Activated CD8-positive, alpha-beta T cell treated with anti-CD3 and anti-CD28 coated beads for 36 hours (primary cell): Measurements from ENCODE around the gene GLRX3. TPM values are rescaled to one million over a fixed set of nuclear protein-coding genes. Genes with fewer than 3 reads are reported as not detected.

Experiments
- ATAC-seq: fragments of 200-7000 bp; cut with Tn5 transposase; one replicate; pipeline ENCODE4 v1.10.0; 2021; ENCODE audit warnings: mild to moderate bottlenecking, moderate library complexity
- CTCF ChIA-PET: fragments of 350-600 bp; sonication (Branson Sonifier 250); formaldehyde crosslinking; loops from one replicate; lab custom pipeline; 2021; ENCODE audit warnings: antibody characterized with exemption; lab: Charles Lee
- POLR2A ChIA-PET: fragments of 350-600 bp; sonication (Branson Sonifier 250); formaldehyde crosslinking; loops from one replicate; lab custom pipeline; 2021; ENCODE audit warnings: antibody characterized with exemption; lab: Charles Lee
- DNase-seq: peaks from one replicate; pipeline ENCODE4 v3.0.0-alpha.2; 2020
- H3K27ac Mint-ChIP-seq: one replicate; pipeline ENCODE4 v1.8.0; 2021; ENCODE audit warnings: mild to moderate bottlenecking, mixed read lengths
- H3K27me3 Mint-ChIP-seq: one replicate; pipeline ENCODE4 v1.8.0; 2021; ENCODE audit warnings: mixed read lengths
- H3K36me3 Mint-ChIP-seq: one replicate; pipeline ENCODE4 v1.8.0; 2021; ENCODE audit warnings: low read depth, mixed read lengths
- H3K4me1 Mint-ChIP-seq: one replicate; pipeline ENCODE4 v1.8.0; 2021; ENCODE audit warnings: low read depth, mixed read lengths
- H3K4me3 Mint-ChIP-seq: one replicate; pipeline ENCODE4 v1.8.0; 2021; ENCODE audit warnings: mild to moderate bottlenecking, moderate library complexity, mixed read lengths
- H3K9me3 Mint-ChIP-seq: one replicate; pipeline ENCODE4 v1.8.0; 2021; ENCODE audit warnings: mixed read lengths
- intact Hi-C: fragments of 100-400 bp; cut with micrococcal nuclease; formaldehyde crosslinking; loops from one replicate; pipeline ENCODE4 v1.10.0; 2022
- total RNA-seq, 2 experiments: library from RNA; stranded (reverse); gene quantifications; one replicate each; pipeline ENCODE4 v1.2.3, GENCODE V29; 2021
- TF ChIP-seq, protein P1 (sequence below): fragments of 200-600 bp; IDR thresholded peaks from one replicate; pipeline ENCODE4 v1.8.0; 2022; ENCODE audit warnings: antibody characterized with exemption, mild to moderate bottlenecking

The GLRX3 gene
- total RNA-seq, 2 experiments from 2014 or later, result 109 to 121 TPM

- no peaks in the 10 kb centered on the region for H3K9me3 Mint-ChIP-seq
- H3K27ac Mint-ChIP-seq, result no peak overlapping the region
- no peaks in the 10 kb centered on the region for H3K36me3 Mint-ChIP-seq
- ChIA-PET CTCF (no interaction called here), POLR2A (no interaction called here)
- TF ChIP-seq, protein P1, sequence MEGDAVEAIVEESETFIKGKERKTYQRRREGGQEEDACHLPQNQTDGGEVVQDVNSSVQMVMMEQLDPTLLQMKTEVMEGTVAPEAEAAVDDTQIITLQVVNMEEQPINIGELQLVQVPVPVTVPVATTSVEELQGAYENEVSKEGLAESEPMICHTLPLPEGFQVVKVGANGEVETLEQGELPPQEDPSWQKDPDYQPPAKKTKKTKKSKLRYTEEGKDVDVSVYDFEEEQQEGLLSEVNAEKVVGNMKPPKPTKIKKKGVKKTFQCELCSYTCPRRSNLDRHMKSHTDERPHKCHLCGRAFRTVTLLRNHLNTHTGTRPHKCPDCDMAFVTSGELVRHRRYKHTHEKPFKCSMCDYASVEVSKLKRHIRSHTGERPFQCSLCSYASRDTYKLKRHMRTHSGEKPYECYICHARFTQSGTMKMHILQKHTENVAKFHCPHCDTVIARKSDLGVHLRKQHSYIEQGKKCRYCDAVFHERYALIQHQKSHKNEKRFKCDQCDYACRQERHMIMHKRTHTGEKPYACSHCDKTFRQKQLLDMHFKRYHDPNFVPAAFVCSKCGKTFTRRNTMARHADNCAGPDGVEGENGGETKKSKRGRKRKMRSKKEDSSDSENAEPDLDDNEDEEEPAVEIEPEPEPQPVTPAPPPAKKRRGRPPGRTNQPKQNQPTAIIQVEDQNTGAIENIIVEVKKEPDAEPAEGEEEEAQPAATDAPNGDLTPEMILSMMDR, result no peak
- ATAC-seq (no peak), DNase-seq (no peak)
- no peak overlapping the region for H3K4me3 Mint-ChIP-seq
- intact Hi-C loops, result no loop called here
- H3K4me1 Mint-ChIP-seq, result no peaks in the 10 kb centered on the region
- H3K27me3 Mint-ChIP-seq, result peaks cover 5% of the 10 kb centered on the region
These were observed 59.6 kb downstream of the GLRX3 start for GRCh38 chr10:130195746-130196294.

DNA sequence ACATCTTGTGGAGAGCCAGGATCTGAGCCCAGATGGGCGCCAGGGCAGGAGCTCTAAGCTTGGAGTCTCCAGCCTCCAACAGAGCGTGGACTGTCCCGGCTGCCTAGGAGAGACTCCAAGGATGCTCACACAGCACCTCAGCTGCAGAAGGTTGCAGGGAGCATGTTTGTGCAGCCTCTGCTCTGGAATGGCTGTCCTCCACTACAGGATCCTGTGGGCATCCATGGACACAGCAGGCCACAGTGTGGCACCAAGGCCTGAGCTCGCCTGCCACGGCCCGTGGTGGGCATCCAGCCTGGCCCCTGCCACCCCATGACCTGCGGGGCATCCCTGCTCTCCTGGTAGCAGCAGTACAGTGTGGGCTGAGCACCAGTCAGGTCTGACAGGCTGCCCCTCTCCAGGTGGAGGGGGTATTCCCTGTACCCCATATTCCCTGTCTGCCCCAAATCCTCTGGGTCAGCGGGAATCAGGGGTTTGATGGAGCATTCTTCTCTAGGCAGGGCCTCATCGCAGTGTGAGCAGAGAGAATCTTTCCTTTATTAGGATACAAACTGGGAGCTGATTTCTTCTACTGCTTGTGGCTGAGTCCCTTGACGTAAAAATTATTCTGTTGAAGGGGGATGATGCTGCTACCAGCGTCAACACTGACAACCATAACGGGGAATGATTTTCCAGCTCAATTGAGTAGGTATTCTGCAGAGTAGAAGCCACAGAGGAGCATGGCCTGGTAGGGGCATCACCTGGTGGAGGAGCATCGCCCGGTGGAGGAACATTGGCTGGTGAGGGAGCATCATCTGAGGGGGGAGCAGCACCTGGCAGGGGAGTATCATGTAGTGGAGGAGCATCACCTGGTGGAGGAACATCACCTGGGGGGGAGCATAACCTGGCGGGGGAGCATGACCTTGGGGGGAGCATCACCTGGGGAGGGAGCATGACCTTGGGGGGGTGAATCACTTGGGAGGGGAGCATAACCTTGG, 60.6 kb downstream of the GLRX3 start:
- Mint-ChIP-seq H3K36me3 (no peaks in the 10 kb centered on the region), H3K9me3 (no peaks in the 10 kb centered on the region), H3K4me1 (no peaks in the 10 kb centered on the region), H3K4me3 (no peak overlapping the region), H3K27ac (no peak overlapping the region), H3K27me3 (no peaks in the 10 kb centered on the region)
- ChIA-PET CTCF (no interaction called here), POLR2A (no interaction called here)
- TF ChIP-seq, protein P1, result no peak
- DNase-seq (no peak), ATAC-seq (no peak)
- intact Hi-C loops, result no loop called here

DNA sequence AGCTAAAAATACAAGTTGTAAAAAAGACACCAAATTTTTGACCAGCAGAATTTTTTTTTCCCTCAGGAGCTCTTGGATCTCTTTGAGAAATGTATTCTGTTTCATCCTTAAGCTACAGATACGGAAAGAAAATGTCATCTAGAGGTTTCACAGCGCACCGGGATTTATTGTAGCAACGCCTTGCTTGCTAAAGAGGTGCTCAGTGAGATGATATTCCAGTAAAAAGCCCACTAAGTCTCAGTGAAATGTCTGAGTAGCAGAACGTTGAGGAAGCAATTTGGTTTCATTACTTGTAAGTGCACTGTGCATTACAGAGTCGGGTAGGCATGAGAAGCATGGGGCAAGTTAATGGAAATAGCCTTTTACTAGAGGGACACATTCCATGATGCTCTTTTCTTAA, 62.5 kb downstream of the GLRX3 start:
- Mint-ChIP-seq H3K36me3 (no peaks in the 10 kb centered on the region), H3K9me3 (no peaks in the 10 kb centered on the region), H3K27ac (no peak overlapping the region), H3K4me3 (no peak overlapping the region), H3K4me1 (no peaks in the 10 kb centered on the region), H3K27me3 (no peaks in the 10 kb centered on the region)
- CTCF ChIA-PET, result interaction anchor here (1.3 kb wide), 1 partner anchor 8 kb away, joined by 3 read pairs; no protein-coding TSS in a partner anchor
- DNase-seq (no peak), ATAC-seq (no peak)
- intact Hi-C loops, result no loop called here
- POLR2A ChIA-PET, result no interaction called here
- TF ChIP-seq, protein P1, result no peak

- Mint-ChIP-seq H3K4me1 (no peaks in the 10 kb centered on the region), H3K27ac (no peak overlapping the region), H3K27me3 (no peaks in the 10 kb centered on the region), H3K4me3 (no peak overlapping the region), H3K36me3 (no peaks in the 10 kb centered on the region), H3K9me3 (no peaks in the 10 kb centered on the region)
- DNase-seq (no peak), ATAC-seq (no peak)
- ChIA-PET POLR2A (no interaction called here), CTCF (no interaction called here)
- intact Hi-C loops, result no loop called here
- TF ChIP-seq, protein P1, result no peak
These were observed 64.2 kb downstream of the GLRX3 start for GRCh38 chr10:130200179-130201042.
